ENCODE measurements around the gene BTBD9. TPM values are rescaled to one million over a fixed set of nuclear protein-coding genes. Genes with fewer than 3 reads are reported as not detected.

Gene BTBD9
- polyA plus RNA-seq, 1 donor (not counting 4 experiments of a cell fraction or from before 2014, with no cell fraction given), result 6.8 TPM

GRCh38 chr6:38367231-38367630, 272.5 kb downstream of the BTBD9 start:
- Histone ChIP-seq H3K9ac (ENCODE audit: control insufficient read depth, extremely low read depth, insufficient read depth, low read length) (no peak overlapping the region), H3K36me3 (ENCODE audit: control insufficient read depth in 2 of 2, extremely low read depth in 1 of 2, insufficient read depth in 2 of 2, low read length in 2 of 2) (no peaks in the 10 kb centered on the region), H3K27me3 (ENCODE audit: control insufficient read depth, extremely low read depth, insufficient read depth, low read length) (no peaks in the 10 kb centered on the region), H4K20me1 (ENCODE audit: control insufficient read depth, extremely low read depth, insufficient read depth, low read length) (no peaks in the 10 kb centered on the region), H2AFZ (ENCODE audit: control insufficient read depth, low read length) (no peak overlapping the region), H3K9me3 (ENCODE audit: control insufficient read depth, low read depth, low read length) (no peaks in the 10 kb centered on the region), H3K9me1 (ENCODE audit: control insufficient read depth, extremely low read depth, insufficient read depth, low read length) (no peaks in the 10 kb centered on the region), H3K4me1 (ENCODE audit: control insufficient read depth, extremely low read depth, insufficient read depth, low read length) (no peaks in the 10 kb centered on the region), H3K79me2 (ENCODE audit: control insufficient read depth, insufficient read depth, low read length) (no peaks in the 10 kb centered on the region), H3K4me3 (ENCODE audit: control insufficient read depth in 2 of 3, extremely low read depth in 1 of 3, insufficient read depth in 2 of 3, low read depth in 1 of 3, low read length in 3 of 3) (no peak overlapping the region), H3K4me2 (ENCODE audit: control insufficient read depth, extremely low read depth, insufficient read depth, low read depth, low read length) (no peak overlapping the region), H3K27ac (ENCODE audit: control insufficient read depth, insufficient read depth, low read length) (no peak overlapping the region)
- DNase-seq (ENCODE audit: low read depth, low spot score), result no peak
- FAIRE-seq, result no peak
- dilution Hi-C loops (cut with MboI; ENCODE audit: extremely low pct_ligation_motif_present, low sequenced_read_pairs), result no loop called here
- TF ChIP-seq CTCF (optimal IDR thresholded peaks at IDR 0.05 in 1 of 3, IDR thresholded peaks at IDR 0.05 in 1 of 3, conservative IDR thresholded peaks at IDR 0.05 in 1 of 3; ENCODE audit: extremely low read depth in 1 of 3, insufficient read depth in 2 of 3, low read length in 3 of 3) (no peak), EZH2 (IDR thresholded peaks at IDR 0.05; ENCODE audit: low read length) (no peak)

GRCh38 chr6:38366234-38366633, 273.5 kb downstream of the BTBD9 start:
- Histone ChIP-seq H3K36me3 (ENCODE audit: control insufficient read depth in 2 of 2, extremely low read depth in 1 of 2, insufficient read depth in 2 of 2, low read length in 2 of 2) (no peaks in the 10 kb centered on the region), H3K9me1 (ENCODE audit: control insufficient read depth, extremely low read depth, insufficient read depth, low read length) (no peaks in the 10 kb centered on the region), H2AFZ (ENCODE audit: control insufficient read depth, low read length) (no peak overlapping the region), H3K79me2 (ENCODE audit: control insufficient read depth, insufficient read depth, low read length) (no peaks in the 10 kb centered on the region), H3K27ac (ENCODE audit: control insufficient read depth, insufficient read depth, low read length) (no peak overlapping the region), H3K27me3 (ENCODE audit: control insufficient read depth, extremely low read depth, insufficient read depth, low read length) (no peaks in the 10 kb centered on the region), H4K20me1 (ENCODE audit: control insufficient read depth, extremely low read depth, insufficient read depth, low read length) (no peaks in the 10 kb centered on the region), H3K4me2 (ENCODE audit: control insufficient read depth, extremely low read depth, insufficient read depth, low read depth, low read length) (no peak overlapping the region), H3K9ac (ENCODE audit: control insufficient read depth, extremely low read depth, insufficient read depth, low read length) (no peak overlapping the region), H3K4me3 (ENCODE audit: control insufficient read depth in 2 of 3, extremely low read depth in 1 of 3, insufficient read depth in 2 of 3, low read depth in 1 of 3, low read length in 3 of 3) (no peak overlapping the region), H3K4me1 (ENCODE audit: control insufficient read depth, extremely low read depth, insufficient read depth, low read length) (no peaks in the 10 kb centered on the region), H3K9me3 (ENCODE audit: control insufficient read depth, low read depth, low read length) (no peaks in the 10 kb centered on the region)
- DNase-seq (ENCODE audit: low read depth, low spot score), result no peak
- no peak for TF ChIP-seq EZH2 (IDR thresholded peaks at IDR 0.05; ENCODE audit: low read length)
- no peak for TF ChIP-seq CTCF (optimal IDR thresholded peaks at IDR 0.05 in 1 of 3, IDR thresholded peaks at IDR 0.05 in 1 of 3, conservative IDR thresholded peaks at IDR 0.05 in 1 of 3; ENCODE audit: extremely low read depth in 1 of 3, insufficient read depth in 2 of 3, low read length in 3 of 3)
- FAIRE-seq, result no peak
- dilution Hi-C loops (cut with MboI; ENCODE audit: extremely low pct_ligation_motif_present, low sequenced_read_pairs), result no loop called here
